ENCODE measurements around the gene SMAD3. TPM values are rescaled to one million over a fixed set of nuclear protein-coding genes. Genes with fewer than 3 reads are reported as not detected.

The SMAD3 gene
- total and polyA plus RNA-seq, 10 of the 15 experiments (the other 5 are each of a cell fraction or from before 2014, with no cell fraction given) = 5.6 to 43.2 (median 16.0) TPM

GRCh38 chr15:67186688-67187087, 121.3 kb downstream of the SMAD3 start:
- BruUV-seq (replicated peaks) = no TSS peak
- Histone ChIP-seq H3K36me3 (ENCODE audit: control insufficient read depth in 2 of 2, insufficient read depth in 2 of 2, low read length in 1 of 2) (peaks cover 26 to 42% of the 10 kb centered on the region in 2 experiments; a peak in 3 of 4 replicates), H3K79me2 (ENCODE audit: control insufficient read depth, insufficient read depth, low read length) (no peaks in the 10 kb centered on the region), H4K20me1 (ENCODE audit: control insufficient read depth, insufficient read depth) (no peaks in the 10 kb centered on the region), H3K4me1 (ENCODE audit: control insufficient read depth, insufficient read depth, low read length) (no peaks in the 10 kb centered on the region; the same call in 1 of the 2 replicates), H2AFZ (ENCODE audit: control insufficient read depth, low read depth, low read length) (no peak overlapping the region), H3K9ac (ENCODE audit: control insufficient read depth, insufficient read depth, low read length) (no peak overlapping the region), H3K4me3 (no peak overlapping the region), H3K4me2 (ENCODE audit: control insufficient read depth, insufficient read depth) (no peak overlapping the region), H3K27ac (ENCODE audit: control insufficient read depth, insufficient read depth) (no peak overlapping the region), H3K9me3 (replicated peaks; ENCODE audit: control insufficient read depth, insufficient read depth, low read length) (no peaks in the 10 kb centered on the region), H3K27me3 (replicated peaks in 1 of 2; ENCODE audit: control insufficient read depth in 2 of 2, insufficient read depth in 2 of 2, low read length in 1 of 2) (no peaks in the 10 kb centered on the region)
- FAIRE-seq = no peak
- DNase-seq (ENCODE audit: low read depth, low spot score) = no peak
- SMC1A ChIA-PET (ENCODE audit: uncharacterized antibody, unreplicated experiment) = no interaction called here
- in situ Hi-C loops (cut with MboI) = no loop called here
- RAD21 ChIA-PET (ENCODE audit: unreplicated experiment) = interaction anchor here (0.7 to 1.7 kb wide), 2 partner anchors 86 to 240 kb away, joined by 3 read pairs; no protein-coding TSS in a partner anchor
- 93% methylated on average over 4 of the region's 4 CpGs for WGBS (ENCODE audit: insufficient coverage, insufficient replicate concordance, low lambda C conversion rate, missing lambda C conversion rate)
- intact Hi-C loops (cut with micrococcal nuclease; ENCODE audit: unreplicated experiment) = no loop called here
- no peak for ATAC-seq
- POLR2A ChIA-PET = interaction anchor here (1.3 kb wide), 1 partner anchor 12 kb away, joined by 3 read pairs; no protein-coding TSS in a partner anchor
- CTCF ChIA-PET = no interaction called here
- no peak for TF ChIP-seq CHD4 (IDR thresholded peaks at IDR 0.05)
- no peak for TF ChIP-seq MEF2B (IDR thresholded peaks at IDR 0.05; ENCODE audit: partially characterized antibody, poor library complexity, severe bottlenecking)
- TF ChIP-seq TBL1XR1 (IDR thresholded peaks at IDR 0.05; ENCODE audit: low read depth, low read length) = no peak
- no peak for TF ChIP-seq CREM (IDR thresholded peaks at IDR 0.05; ENCODE audit: low read depth)
- no peak for TF ChIP-seq BRCA1 (IDR thresholded peaks at IDR 0.05; ENCODE audit: low read depth, low read length)
- TF ChIP-seq NR2C2 (IDR thresholded peaks at IDR 0.05; ENCODE audit: borderline replicate concordance, control insufficient read depth, insufficient read length, low read depth) = no peak
- no peak for TF ChIP-seq KLF5 (IDR thresholded peaks at IDR 0.05; ENCODE audit: partially characterized antibody)
- no peak for TF ChIP-seq USF2 (IDR thresholded peaks at IDR 0.05; ENCODE audit: borderline replicate concordance, low read depth, low read length)
- no peak for TF ChIP-seq NFYB (IDR thresholded peaks at IDR 0.05; ENCODE audit: insufficient read depth, low read depth, low read length)
- no peak for TF ChIP-seq CBX5 (IDR thresholded peaks at IDR 0.05; ENCODE audit: low read depth)
